Karpas-422 (cell line): ENCODE measurements around the gene PCDHA1. TPM values are rescaled to one million over a fixed set of nuclear protein-coding genes. Genes with fewer than 3 reads are reported as not detected.
"Not testable (repeated sequence)": the region's sequence is repeated elsewhere in the genome, so short reads cannot be mapped to it uniquely, and the experiment has no call there.

Experiments used
- DNase-seq: peaks from one replicate; pipeline ENCODE4 v3.0.0-alpha.2; 2015
- H2AFZ ChIP-seq: fragments of 200-600 bp; sonication (generic); 2 replicates; pipeline ENCODE4 v1.6.1; 2014; ENCODE audit warnings: antibody characterized with exemption, low read length, mixed read lengths
- H3K27ac ChIP-seq: fragments of 200-600 bp; sonication (generic); 2 replicates; pipeline ENCODE4 v1.5.1; 2014; ENCODE audit warnings: mild to moderate bottlenecking, low read length, moderate library complexity
- H3K27me3 ChIP-seq: fragments of 200-600 bp; sonication (generic); 2 replicates; pipeline ENCODE4 v1.6.1; 2014; ENCODE audit warnings: low read length, mixed read lengths
- H3K36me3 ChIP-seq: fragments of 200-600 bp; sonication (generic); 2 replicates; pipeline ENCODE4 v1.6.1; 2014; ENCODE audit warnings: low read length, mixed read lengths; ENCODE audit not compliant: insufficient read depth
- H3K4me1 ChIP-seq: fragments of 200-600 bp; sonication (generic); 2 replicates; pipeline ENCODE4 v1.6.1; 2014; ENCODE audit warnings: mild to moderate bottlenecking, low read length, mixed read lengths
- H3K4me2 ChIP-seq: fragments of 200-600 bp; sonication (generic); 2 replicates; pipeline ENCODE4 v1.6.1; 2014; ENCODE audit warnings: low read length, low read depth, mild to moderate bottlenecking; ENCODE audit not compliant: poor library complexity, severe bottlenecking
- H3K4me3 ChIP-seq: fragments of 200-600 bp; sonication (generic); 2 replicates; pipeline ENCODE4 v1.5.1; 2014; ENCODE audit warnings: mild to moderate bottlenecking, antibody characterized with exemption, low read length, mixed read lengths
- H3K79me2 ChIP-seq: fragments of 200-600 bp; sonication (generic); 2 replicates; pipeline ENCODE4 v1.6.1; 2014; ENCODE audit warnings: mild to moderate bottlenecking, low read length, mixed read lengths
- H3K9ac ChIP-seq: fragments of 200-600 bp; sonication (generic); 2 replicates; pipeline ENCODE4 v1.6.0; 2014; ENCODE audit warnings: low read length
- H3K9me2 ChIP-seq: fragments of 200-600 bp; sonication (generic), shearing (Covaris generic); replicated peaks from 2 replicates; pipeline ENCODE4 v1.6.0; 2014; ENCODE audit warnings: mild to moderate bottlenecking, low read length, moderate library complexity; ENCODE audit not compliant: insufficient read depth
- H3K9me3 ChIP-seq: fragments of 300-700, 200-600 bp; sonication (generic); 2 replicates; pipeline ENCODE4 v1.6.1; 2014; ENCODE audit warnings: low read length, mixed read lengths
- H4K20me1 ChIP-seq: fragments of 200-600 bp; sonication (generic); 2 replicates; pipeline ENCODE4 v1.6.1; 2014; ENCODE audit warnings: mild to moderate bottlenecking, antibody characterized with exemption, low read length, low read depth; ENCODE audit not compliant: insufficient read depth
- total RNA-seq: library from RNA; depleted of rRNA; stranded (reverse); fragments of >200 nt; shearing (Covaris generic); gene quantifications from 2 replicates; pipeline ENCODE4 v1.2.3, GENCODE V29; 2014; ENCODE audit warnings: low replicate concordance

The PCDHA1 gene
- total RNA-seq, 1 experiment from 2014 or later: not detected

GRCh38 chr5:140840978-140841962 is 55.3 kb downstream of the PCDHA1 start, which contains the start of gene PCDHA8:
Gene PCDHA8, plus strand, starts transcription at chr5:140841187. Its CDS starts 135 bp downstream, at chr5:140841322.
- Histone ChIP-seq H3K79me2 (no peaks in the 10 kb centered on the region), H3K9me2 (no peaks in the 10 kb centered on the region), H3K27me3 (no peaks in the 10 kb centered on the region), H3K27ac (no peak within 1 kb of the TSS), H2AFZ (no peak within 1 kb of the TSS), H3K4me2 (peak within 1 kb of the TSS; percentile 28), H3K36me3 (no peaks in the 10 kb centered on the region), H3K4me1 (no peaks in the 10 kb centered on the region), H4K20me1 (no peaks in the 10 kb centered on the region), H3K9me3 (no peaks in the 10 kb centered on the region), H3K9ac (no peak within 1 kb of the TSS), H3K4me3 (no peak within 1 kb of the TSS)
- DNase-seq: peak; percentile 75

DNA sequence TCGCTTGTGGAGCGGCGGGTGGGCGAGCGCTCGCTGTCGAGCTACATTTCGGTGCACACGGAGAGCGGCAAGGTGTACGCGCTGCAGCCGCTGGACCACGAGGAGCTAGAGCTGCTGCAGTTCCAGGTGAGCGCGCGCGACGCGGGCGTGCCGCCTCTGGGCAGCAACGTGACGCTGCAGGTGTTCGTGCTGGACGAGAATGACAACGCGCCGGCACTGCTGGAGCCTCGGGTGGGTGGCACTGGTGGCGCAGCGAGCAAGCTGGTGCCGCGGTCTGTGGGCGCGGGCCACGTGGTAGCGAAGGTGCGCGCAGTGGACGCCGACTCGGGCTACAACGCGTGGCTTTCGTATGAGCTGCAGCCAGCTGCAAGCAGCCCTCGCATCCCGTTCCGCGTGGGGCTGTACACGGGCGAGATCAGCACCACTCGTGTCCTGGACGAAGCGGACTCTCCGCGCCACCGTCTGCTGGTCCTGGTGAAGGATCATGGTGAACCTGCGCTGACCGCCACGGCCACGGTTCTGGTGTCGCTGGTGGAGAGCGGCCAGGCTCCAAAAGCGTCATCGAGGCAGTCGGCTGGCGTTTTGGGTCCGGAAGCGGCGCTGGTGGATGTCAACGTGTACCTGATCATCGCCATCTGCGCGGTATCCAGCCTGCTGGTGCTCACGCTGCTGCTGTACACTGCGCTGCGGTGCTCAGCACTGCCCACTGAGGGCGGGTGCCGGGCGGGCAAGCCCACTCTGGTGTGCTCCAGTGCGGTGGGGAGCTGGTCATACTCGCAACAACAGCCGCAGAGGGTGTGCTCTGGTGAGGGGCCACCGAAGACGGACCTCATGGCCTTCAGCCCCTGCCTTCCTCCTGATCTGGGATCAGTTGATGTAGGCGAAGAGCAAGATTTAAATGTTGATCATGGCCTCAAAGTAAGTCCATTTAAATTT is 57.1 kb downstream of the PCDHA1 start:
- H3K79me2 ChIP-seq: no peaks in the 10 kb centered on the region
- DNase-seq: no peak
- H3K4me3 ChIP-seq: no peak overlapping the region
- H3K4me1 ChIP-seq: no peaks in the 10 kb centered on the region
- H4K20me1 ChIP-seq: no peaks in the 10 kb centered on the region
- no peaks in the 10 kb centered on the region for H3K9me2 ChIP-seq
- H3K27me3 ChIP-seq: no peaks in the 10 kb centered on the region
- no peak overlapping the region for H3K9ac ChIP-seq
- H3K27ac ChIP-seq: no peak overlapping the region
- no peak overlapping the region for H2AFZ ChIP-seq
- no peaks in the 10 kb centered on the region for H3K36me3 ChIP-seq
- H3K9me3 ChIP-seq: no peaks in the 10 kb centered on the region
- H3K4me2 ChIP-seq: no peak overlapping the region

- not testable (repeated sequence) for DNase-seq, H3K9ac ChIP-seq, H3K79me2 ChIP-seq, H3K27me3 ChIP-seq, H3K9me3 ChIP-seq, H3K4me2 ChIP-seq, H3K27ac ChIP-seq, H3K9me2 ChIP-seq, H3K4me3 ChIP-seq, H4K20me1 ChIP-seq, H3K4me1 ChIP-seq, H2AFZ ChIP-seq, H3K36me3 ChIP-seq
These were observed 62.5 kb downstream of the PCDHA1 start, which contains the start of gene PCDHA9 for GRCh38 chr5:140848139-140849102. Gene PCDHA9, plus strand, starts transcription at chr5:140848382. Its CDS starts 114 bp downstream, at chr5:140848496.

- H3K4me2 ChIP-seq, H3K9ac ChIP-seq, H3K4me1 ChIP-seq, H3K36me3 ChIP-seq, H3K9me2 ChIP-seq, DNase-seq, H3K4me3 ChIP-seq, H3K27me3 ChIP-seq, H3K9me3 ChIP-seq, H3K27ac ChIP-seq, H3K79me2 ChIP-seq, H4K20me1 ChIP-seq, H2AFZ ChIP-seq: not testable (repeated sequence)
These were observed 64.1 kb downstream of the PCDHA1 start for GRCh38 chr5:140849831-140850634.

DNA sequence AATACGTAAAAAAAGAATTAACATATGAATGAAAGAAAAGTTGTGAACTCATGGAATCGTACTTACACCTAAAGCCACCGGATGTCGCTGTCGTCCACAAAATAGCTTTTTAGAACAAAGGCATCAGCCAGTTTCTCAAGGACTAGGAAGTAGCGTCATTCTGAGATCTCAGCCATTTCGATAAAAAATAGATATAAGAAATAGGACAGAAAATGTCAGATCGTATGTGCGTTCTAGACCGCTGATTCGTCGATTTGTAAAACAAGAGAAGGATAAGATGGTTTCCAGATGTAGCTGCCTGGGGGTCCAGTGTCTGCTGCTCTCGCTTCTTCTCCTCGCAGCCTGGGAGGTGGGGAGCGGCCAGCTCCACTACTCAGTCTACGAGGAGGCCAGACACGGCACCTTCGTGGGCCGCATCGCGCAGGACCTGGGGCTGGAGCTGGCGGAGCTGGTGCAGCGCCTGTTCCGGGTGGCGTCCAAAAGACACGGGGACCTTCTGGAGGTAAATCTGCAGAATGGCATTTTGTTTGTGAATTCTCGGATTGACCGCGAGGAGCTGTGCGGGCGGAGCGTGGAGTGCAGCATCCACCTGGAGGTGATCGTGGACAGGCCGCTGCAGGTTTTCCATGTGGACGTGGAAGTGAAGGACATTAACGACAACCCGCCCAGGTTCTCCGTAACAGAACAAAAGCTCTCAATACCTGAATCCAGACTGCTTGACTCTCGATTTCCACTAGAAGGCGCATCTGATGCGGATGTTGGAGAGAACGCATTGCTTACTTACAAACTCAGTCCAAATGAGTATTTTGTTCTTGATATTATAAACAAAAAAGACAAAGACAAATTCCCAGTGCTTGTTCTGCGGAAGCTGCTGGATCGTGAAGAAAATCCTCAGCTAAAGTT is 70.1 kb downstream of the PCDHA1 start, which contains the start of gene PCDHA10:
Gene PCDHA10 (plus strand): TSS at position 126 of the 903 bp plus-strand sequence. CDS start 152 bp downstream, at position 278.
- H2AFZ ChIP-seq: no peak within 1 kb of the TSS
- H3K4me3 ChIP-seq: no peak within 1 kb of the TSS
- no peaks in the 10 kb centered on the region for H3K27me3 ChIP-seq
- no peaks in the 10 kb centered on the region for H3K4me1 ChIP-seq
- DNase-seq: peak; percentile 81
- H3K4me2 ChIP-seq: no peak within 1 kb of the TSS
- no peaks in the 10 kb centered on the region for H3K9me2 ChIP-seq
- H3K9me3 ChIP-seq: no peaks in the 10 kb centered on the region
- H4K20me1 ChIP-seq: no peaks in the 10 kb centered on the region
- H3K79me2 ChIP-seq: no peaks in the 10 kb centered on the region
- no peak within 1 kb of the TSS for H3K27ac ChIP-seq
- no peaks in the 10 kb centered on the region for H3K36me3 ChIP-seq
- H3K9ac ChIP-seq: no peak within 1 kb of the TSS

GRCh38 chr5:140857177-140857986 is 71.4 kb downstream of the PCDHA1 start:
- no peaks in the 10 kb centered on the region for H4K20me1 ChIP-seq
- H3K36me3 ChIP-seq: no peaks in the 10 kb centered on the region
- H3K27me3 ChIP-seq: no peaks in the 10 kb centered on the region
- no peaks in the 10 kb centered on the region for H3K9me2 ChIP-seq
- H3K4me3 ChIP-seq: no peak overlapping the region
- H3K4me2 ChIP-seq: no peak overlapping the region
- H3K9me3 ChIP-seq: no peaks in the 10 kb centered on the region
- H2AFZ ChIP-seq: no peak overlapping the region
- H3K79me2 ChIP-seq: no peaks in the 10 kb centered on the region
- no peak for DNase-seq
- H3K4me1 ChIP-seq: no peaks in the 10 kb centered on the region
- H3K9ac ChIP-seq: no peak overlapping the region
- H3K27ac ChIP-seq: no peak overlapping the region
